ENCODE data around the gene SYT1. TPM values are rescaled to one million over a fixed set of nuclear protein-coding genes. Genes with fewer than 3 reads are reported as not detected.

The SYT1 gene
- total and polyA plus RNA-seq, 10 donors: 0.56 to 7.3 (median 2.6) TPM

GRCh38 chr12:79298506-79298905 is 433.9 kb downstream of the SYT1 start:
- no peaks in the 10 kb centered on the region for H3K9me3 ChIP-seq
- H3K27ac ChIP-seq: no peak overlapping the region
- no peaks in the 10 kb centered on the region for H3K36me3 ChIP-seq
- intact Hi-C loops (cut with DNase I; ENCODE audit: low total_unique reads): no loop called here
- H3K4me1 ChIP-seq: no peaks in the 10 kb centered on the region
- no peaks in the 10 kb centered on the region for H3K27me3 ChIP-seq (replicated peaks in 1 of 7)
- H3K4me3 ChIP-seq: no peak overlapping the region
- TF ChIP-seq POLR2A (IDR thresholded peaks at IDR 0.05): no peak
- TF ChIP-seq POLR2AphosphoS5 (IDR thresholded peaks at IDR 0.05): no peak
- TF ChIP-seq, protein P1, sequence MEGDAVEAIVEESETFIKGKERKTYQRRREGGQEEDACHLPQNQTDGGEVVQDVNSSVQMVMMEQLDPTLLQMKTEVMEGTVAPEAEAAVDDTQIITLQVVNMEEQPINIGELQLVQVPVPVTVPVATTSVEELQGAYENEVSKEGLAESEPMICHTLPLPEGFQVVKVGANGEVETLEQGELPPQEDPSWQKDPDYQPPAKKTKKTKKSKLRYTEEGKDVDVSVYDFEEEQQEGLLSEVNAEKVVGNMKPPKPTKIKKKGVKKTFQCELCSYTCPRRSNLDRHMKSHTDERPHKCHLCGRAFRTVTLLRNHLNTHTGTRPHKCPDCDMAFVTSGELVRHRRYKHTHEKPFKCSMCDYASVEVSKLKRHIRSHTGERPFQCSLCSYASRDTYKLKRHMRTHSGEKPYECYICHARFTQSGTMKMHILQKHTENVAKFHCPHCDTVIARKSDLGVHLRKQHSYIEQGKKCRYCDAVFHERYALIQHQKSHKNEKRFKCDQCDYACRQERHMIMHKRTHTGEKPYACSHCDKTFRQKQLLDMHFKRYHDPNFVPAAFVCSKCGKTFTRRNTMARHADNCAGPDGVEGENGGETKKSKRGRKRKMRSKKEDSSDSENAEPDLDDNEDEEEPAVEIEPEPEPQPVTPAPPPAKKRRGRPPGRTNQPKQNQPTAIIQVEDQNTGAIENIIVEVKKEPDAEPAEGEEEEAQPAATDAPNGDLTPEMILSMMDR (IDR thresholded peaks at IDR 0.05 in 8 of 11, conservative IDR thresholded peaks at IDR 0.05 in 3 of 11): no peak
- no peak for DNase-seq

GRCh38 chr12:79299447-79300198 is 435.0 kb downstream of the SYT1 start:
- H3K4me3 ChIP-seq: no peak overlapping the region
- H3K27me3 ChIP-seq (replicated peaks in 1 of 7): no peaks in the 10 kb centered on the region
- 59 to 72% (median 69%) methylated on average over 5 of the region's 5 CpGs for WGBS, 5 donors
- H3K27ac ChIP-seq: no peak overlapping the region
- H3K9me3 ChIP-seq: no peaks in the 10 kb centered on the region
- no peaks in the 10 kb centered on the region for H3K4me1 ChIP-seq
- no peaks in the 10 kb centered on the region for H3K36me3 ChIP-seq
- intact Hi-C loops (cut with DNase I; ENCODE audit: low total_unique reads): no loop called here
- TF ChIP-seq POLR2A (IDR thresholded peaks at IDR 0.05) (no peak), POLR2AphosphoS5 (IDR thresholded peaks at IDR 0.05) (no peak)
- TF ChIP-seq, protein P1 (IDR thresholded peaks at IDR 0.05 in 8 of 11, conservative IDR thresholded peaks at IDR 0.05 in 3 of 11): no peak
- DNase-seq: no peak

- H3K4me1 ChIP-seq: no peaks in the 10 kb centered on the region
- H3K27me3 ChIP-seq (replicated peaks in 1 of 7): no peaks in the 10 kb centered on the region
- DNase-seq: no peak
- no peaks in the 10 kb centered on the region for H3K9me3 ChIP-seq
- WGBS, 5 donors: 77 to 91% (median 84%) methylated on average over 5 of the region's 5 CpGs
- H3K4me3 ChIP-seq: no peak overlapping the region
- H3K36me3 ChIP-seq: no peaks in the 10 kb centered on the region
- TF ChIP-seq POLR2AphosphoS5 (IDR thresholded peaks at IDR 0.05) (no peak), POLR2A (IDR thresholded peaks at IDR 0.05) (no peak)
- TF ChIP-seq, protein P1 (IDR thresholded peaks at IDR 0.05 in 8 of 11, conservative IDR thresholded peaks at IDR 0.05 in 3 of 11): no peak
- no peak overlapping the region for H3K27ac ChIP-seq
- intact Hi-C loops (cut with DNase I; ENCODE audit: low total_unique reads): no loop called here
Measured at GRCh38 chr12:79300199-79300568, 435.6 kb downstream of the SYT1 start.

GRCh38 chr12:79301181-79301580 is 436.6 kb downstream of the SYT1 start:
- H3K9me3 ChIP-seq: no peaks in the 10 kb centered on the region
- H3K4me1 ChIP-seq: no peaks in the 10 kb centered on the region
- H3K36me3 ChIP-seq: no peaks in the 10 kb centered on the region
- intact Hi-C loops (cut with DNase I; ENCODE audit: low total_unique reads): no loop called here
- 58 to 72% (median 65%) methylated on average over 3 of the region's 3 CpGs for WGBS, 5 donors
- H3K27me3 ChIP-seq (replicated peaks in 1 of 7): no peaks in the 10 kb centered on the region
- no peak for DNase-seq
- TF ChIP-seq POLR2AphosphoS5 (IDR thresholded peaks at IDR 0.05) (no peak), POLR2A (IDR thresholded peaks at IDR 0.05) (no peak)
- TF ChIP-seq, protein P1 (IDR thresholded peaks at IDR 0.05 in 8 of 11, conservative IDR thresholded peaks at IDR 0.05 in 3 of 11): no peak
- H3K4me3 ChIP-seq: no peak overlapping the region
- H3K27ac ChIP-seq: no peak overlapping the region
